Brain microvascular endothelial cell (primary cell): ENCODE results near the gene REXO4.
A peak's percentile ranks its signal among the peaks of the same experiment; 100 is the strongest.

Source experiments
- DNase-seq: peaks from one replicate; pipeline ENCODE4 v3.0.0-alpha.2; 2020
- H3K27ac ChIP-seq: fragments of 250-450 bp; sonication (Bioruptor Pico); 2 replicates; pipeline ENCODE4 v1.5.1; 2020; ENCODE audit warnings: mild to moderate bottlenecking, moderate library complexity
- H3K27me3 ChIP-seq: fragments of 250-450 bp; sonication (Bioruptor Pico); replicated peaks from 2 replicates; pipeline ENCODE4 v1.5.1; 2020; ENCODE audit warnings: mild to moderate bottlenecking
- H3K36me3 ChIP-seq: fragments of 250-450 bp; sonication (Bioruptor Pico); replicated peaks from 2 replicates; pipeline ENCODE4 v1.5.1; 2020; ENCODE audit warnings: mild to moderate bottlenecking
- H3K4me3 ChIP-seq: 2 replicates; pipeline ENCODE4 v1.5.1; 2011; ENCODE audit warnings: low read depth, mild to moderate bottlenecking, control low read depth, low read length, moderate library complexity
- CTCF ChIP-seq: IDR thresholded peaks from 2 replicates; pipeline ENCODE4 v1.5.1; 2011; ENCODE audit warnings: low read depth, mild to moderate bottlenecking, moderate library complexity, low read length, control low read depth, inconsistent platforms; ENCODE audit errors: missing control alignments
- in situ Hi-C: cut with HindIII; loops from 2 replicates; pipeline ENCODE4 v1.10.0; 2017; ENCODE audit warnings: low sequenced_read_pairs, low pct_ligation_motif_present

The REXO4 gene

GRCh38 chr9:133457748-133458147 is 39.9 kb upstream of the REXO4 start:
- no peak for TF ChIP-seq CTCF
- in situ Hi-C loops, result no loop called here
- no peak for DNase-seq

GRCh38 chr9:133457233-133457632 is 39.4 kb upstream of the REXO4 start:
- DNase-seq, result no peak
- Histone ChIP-seq H3K4me3 (no peak overlapping the region), H3K27ac (no peak overlapping the region), H3K36me3 (no peaks in the 10 kb centered on the region), H3K27me3 (no peaks in the 10 kb centered on the region)
- no peak for TF ChIP-seq CTCF
- in situ Hi-C loops, result no loop called here

More at GRCh38 chr9:133457748-133458147, 39.9 kb upstream of the REXO4 start:
- Histone ChIP-seq H3K4me3 (no peak overlapping the region), H3K27ac (no peak overlapping the region), H3K27me3 (no peaks in the 10 kb centered on the region), H3K36me3 (no peaks in the 10 kb centered on the region)

GRCh38 chr9:133456409-133456808 is 38.6 kb upstream of the REXO4 start:
- Histone ChIP-seq H3K4me3 (no peak overlapping the region), H3K36me3 (no peaks in the 10 kb centered on the region), H3K27ac (no peak overlapping the region), H3K27me3 (no peaks in the 10 kb centered on the region)
- DNase-seq, result no peak
- in situ Hi-C loops, result no loop called here
- TF ChIP-seq CTCF, result peak; percentile 47

GRCh38 chr9:133455936-133456335 is 38.1 kb upstream of the REXO4 start:
- no peak for TF ChIP-seq CTCF
- DNase-seq, result no peak
- no peak overlapping the region for H3K4me3 ChIP-seq
- H3K27ac ChIP-seq, result no peak overlapping the region
- H3K27me3 ChIP-seq, result no peaks in the 10 kb centered on the region
- H3K36me3 ChIP-seq, result no peaks in the 10 kb centered on the region
- in situ Hi-C loops, result no loop called here

GRCh38 chr9:133454943-133455673 is 37.3 kb upstream of the REXO4 start:
- in situ Hi-C loops, result no loop called here
- H3K27me3 ChIP-seq, result no peaks in the 10 kb centered on the region

More at GRCh38 chr9:133454943-133455673, 37.3 kb upstream of the REXO4 start:
- DNase-seq, result no peak
- Histone ChIP-seq H3K4me3 (no peak overlapping the region), H3K36me3 (no peaks in the 10 kb centered on the region), H3K27ac (no peak overlapping the region)
- no peak for TF ChIP-seq CTCF
